ENCODE results near the gene AIFM2. TPM values are rescaled to one million over a fixed set of nuclear protein-coding genes. Genes with fewer than 3 reads are reported as not detected.
"Not testable (repeated sequence)": the region's sequence is repeated elsewhere in the genome, so short reads cannot be mapped to it uniquely, and the experiment has no call there.

Gene AIFM2
- 4.0 TPM for polyA plus RNA-seq

- peaks cover 7% of the 10 kb centered on the region for H3K27me3 Mint-ChIP-seq
- peaks cover 6% of the 10 kb centered on the region for H3K36me3 Mint-ChIP-seq
- H3K9me3 Mint-ChIP-seq, result no peaks in the 10 kb centered on the region
- peak within 1 kb of the TSS in 2 of 3 donors; percentile 40 to 83 for H3K27ac Mint-ChIP-seq
- peaks cover 5 to 26% (median 12%) of the 10 kb centered on the region in 3 donors for H3K4me1 Mint-ChIP-seq
- peak within 1 kb of the TSS; percentile 81 to 92 (median 86) for H3K4me3 Mint-ChIP-seq
Observed at GRCh38 chr10:70132098-70133029, at the start of gene AIFM2. AIFM2 (minus strand) TSS chr10:70132825; CDS start chr10:70124084, 8,741 bp downstream.

- not testable (repeated sequence) for H3K27ac Mint-ChIP-seq, H3K9me3 Mint-ChIP-seq, H3K27me3 Mint-ChIP-seq, H3K4me3 Mint-ChIP-seq, H3K4me1 Mint-ChIP-seq, H3K36me3 Mint-ChIP-seq
Observed at GRCh38 chr10:70179209-70179608, 46.6 kb upstream of the AIFM2 start.

GRCh38 chr10:70178139-70178725 lies 45.6 kb upstream of the AIFM2 start:
- Mint-ChIP-seq H3K36me3 (no peaks in the 10 kb centered on the region), H3K27me3 (peaks cover 2% of the 10 kb centered on the region), H3K4me1 (peaks cover 0 to 7% (median 7%) of the 10 kb centered on the region in 3 donors), H3K27ac (no peak overlapping the region), H3K4me3 (no peak overlapping the region), H3K9me3 (peaks cover 0 to 3% (median 0%) of the 10 kb centered on the region in 3 donors)

- H3K36me3 Mint-ChIP-seq, result no peaks in the 10 kb centered on the region
- peaks cover 0 to 7% (median 7%) of the 10 kb centered on the region in 3 donors for H3K4me1 Mint-ChIP-seq
- no peak overlapping the region for H3K27ac Mint-ChIP-seq
- no peak overlapping the region for H3K4me3 Mint-ChIP-seq
- H3K9me3 Mint-ChIP-seq, result peaks cover 0 to 3% (median 0%) of the 10 kb centered on the region in 3 donors
- H3K27me3 Mint-ChIP-seq, result peaks cover 2% of the 10 kb centered on the region
Observed at GRCh38 chr10:70176441-70176840, 43.8 kb upstream of the AIFM2 start.

- peak overlapping the region in 1 of 4 donors; percentile 45 for H3K4me3 Mint-ChIP-seq
- peaks cover 2% of the 10 kb centered on the region for H3K27me3 Mint-ChIP-seq
- H3K27ac Mint-ChIP-seq, result no peak overlapping the region
- H3K36me3 Mint-ChIP-seq, result no peaks in the 10 kb centered on the region
- H3K4me1 Mint-ChIP-seq, result peaks cover 0 to 11% (median 11%) of the 10 kb centered on the region in 3 donors
- peaks cover 0 to 3% (median 0%) of the 10 kb centered on the region in 3 donors for H3K9me3 Mint-ChIP-seq
Observed at GRCh38 chr10:70175516-70175915, 42.9 kb upstream of the AIFM2 start.

- H3K4me3 Mint-ChIP-seq, result peak overlapping the region in 1 of 4 donors; percentile 41
- no peaks in the 10 kb centered on the region for H3K9me3 Mint-ChIP-seq
- H3K27me3 Mint-ChIP-seq, result no peaks in the 10 kb centered on the region
- no peaks in the 10 kb centered on the region for H3K36me3 Mint-ChIP-seq
- H3K4me1 Mint-ChIP-seq, result peaks cover 5 to 15% (median 14%) of the 10 kb centered on the region in 3 donors
- H3K27ac Mint-ChIP-seq, result peak overlapping the region in 2 of 3 donors; percentile 76 to 82
Observed at GRCh38 chr10:70174058-70174741, 41.6 kb upstream of the AIFM2 start.

GRCh38 chr10:70169649-70170364 lies 37.2 kb upstream of the AIFM2 start:
- Mint-ChIP-seq H3K27me3 (no peaks in the 10 kb centered on the region), H3K9me3 (no peaks in the 10 kb centered on the region), H3K4me1 (peaks cover 35 to 38% (median 37%) of the 10 kb centered on the region in 3 donors), H3K36me3 (peaks cover 3% of the 10 kb centered on the region), H3K4me3 (peak overlapping the region; percentile 91 to 97 (median 96)), H3K27ac (peak overlapping the region; percentile 93 to 97 (median 96))

- H3K4me3 Mint-ChIP-seq, result peak overlapping the region; percentile 91 to 97 (median 96)
- peaks cover 36 to 39% (median 37%) of the 10 kb centered on the region in 3 donors for H3K4me1 Mint-ChIP-seq
Observed at GRCh38 chr10:70169011-70169410, 36.4 kb upstream of the AIFM2 start.

GRCh38 chr10:70167246-70167645 lies 34.6 kb upstream of the AIFM2 start:
- H3K36me3 Mint-ChIP-seq, result peaks cover 3% of the 10 kb centered on the region
- peak overlapping the region in 2 of 4 donors; percentile 13 to 82 for H3K4me3 Mint-ChIP-seq
- peak overlapping the region in 1 of 3 donors; percentile 28 for H3K27ac Mint-ChIP-seq
- H3K27me3 Mint-ChIP-seq, result no peaks in the 10 kb centered on the region
- H3K4me1 Mint-ChIP-seq, result peaks cover 46 to 52% (median 46%) of the 10 kb centered on the region in 3 donors
- H3K9me3 Mint-ChIP-seq, result no peaks in the 10 kb centered on the region

More at GRCh38 chr10:70169011-70169410, 36.4 kb upstream of the AIFM2 start:
- Mint-ChIP-seq H3K27me3 (no peaks in the 10 kb centered on the region), H3K36me3 (peaks cover 3% of the 10 kb centered on the region), H3K27ac (peak overlapping the region; percentile 93 to 97 (median 96)), H3K9me3 (no peaks in the 10 kb centered on the region)

- Mint-ChIP-seq H3K27ac (peak overlapping the region in 1 of 3 donors; percentile 63), H3K27me3 (no peaks in the 10 kb centered on the region), H3K9me3 (no peaks in the 10 kb centered on the region), H3K36me3 (peaks cover 3% of the 10 kb centered on the region), H3K4me3 (peak overlapping the region in 2 of 4 donors; percentile 5 to 30), H3K4me1 (peaks cover 48 to 58% (median 51%) of the 10 kb centered on the region in 3 donors)
Observed at GRCh38 chr10:70166394-70166793, 33.8 kb upstream of the AIFM2 start.

GRCh38 chr10:70164163-70164562 lies 31.5 kb upstream of the AIFM2 start:
- Mint-ChIP-seq H3K4me3 (peak overlapping the region in 1 of 4 donors; percentile 37), H3K4me1 (peaks cover 41 to 59% (median 47%) of the 10 kb centered on the region in 3 donors), H3K36me3 (peaks cover 3% of the 10 kb centered on the region), H3K27me3 (no peaks in the 10 kb centered on the region), H3K27ac (peak overlapping the region in 1 of 3 donors; percentile 2), H3K9me3 (no peaks in the 10 kb centered on the region)

GRCh38 chr10:70163448-70163847 lies 30.8 kb upstream of the AIFM2 start:
- Mint-ChIP-seq H3K9me3 (no peaks in the 10 kb centered on the region), H3K4me3 (no peak overlapping the region), H3K27ac (no peak overlapping the region), H3K27me3 (no peaks in the 10 kb centered on the region), H3K36me3 (peaks cover 3% of the 10 kb centered on the region), H3K4me1 (peaks cover 34 to 52% (median 41%) of the 10 kb centered on the region in 3 donors)

GRCh38 chr10:70162892-70163201 lies 30.2 kb upstream of the AIFM2 start:
- Mint-ChIP-seq H3K27ac (peak overlapping the region in 2 of 3 donors; percentile 57 to 58), H3K36me3 (peaks cover 3% of the 10 kb centered on the region), H3K4me3 (peak overlapping the region in 3 of 4 donors; percentile 42 to 53 (median 47)), H3K9me3 (no peaks in the 10 kb centered on the region), H3K27me3 (no peaks in the 10 kb centered on the region), H3K4me1 (peaks cover 31 to 47% (median 39%) of the 10 kb centered on the region in 3 donors)
